Keratinocyte (primary cell): ENCODE data around the gene SPOP. TPM values are rescaled to one million over a fixed set of nuclear protein-coding genes. Genes with fewer than 3 reads are reported as not detected.

Source experiments
- DNase-seq: peaks from one replicate; pipeline ENCODE4 v3.0.0-alpha.2; 2011; ENCODE audit warnings: low read depth, missing footprints, low spot score
- FAIRE-seq: peaks from 2 replicates; lab custom pipeline; 2011; peaks lifted over from hg19 to GRCh38; lab: Jason Lieb, UNC
- H2AFZ ChIP-seq: 2 replicates; pipeline ENCODE4 v1.6.0; 2012; ENCODE audit warnings: low read length, control low read depth, inconsistent platforms; ENCODE audit not compliant: control insufficient read depth
- H3K27ac ChIP-seq: 2 replicates; pipeline ENCODE4 v1.5.1; 2011; ENCODE audit warnings: low read length; ENCODE audit not compliant: control insufficient read depth, insufficient read depth
- H3K27me3 ChIP-seq: 3 replicates; pipeline ENCODE4 v1.6.0; 2011; ENCODE audit warnings: low read length; ENCODE audit not compliant: control insufficient read depth, insufficient read depth; ENCODE audit errors: extremely low read depth
- H3K36me3 ChIP-seq, 2 experiments: 2 replicates in 1 of 2; 3 replicates in 1 of 2; pipeline ENCODE4 v1.5.1; 2011; ENCODE audit warnings: low read length in 2 of 2, mild to moderate bottlenecking in 1 of 2; ENCODE audit not compliant: control insufficient read depth in 2 of 2, insufficient read depth in 2 of 2; ENCODE audit errors: extremely low read depth in 1 of 2
- H3K4me1 ChIP-seq: 3 replicates; pipeline ENCODE4 v1.5.1; 2011; ENCODE audit warnings: low read length; ENCODE audit not compliant: control insufficient read depth, insufficient read depth; ENCODE audit errors: extremely low read depth
- H3K4me2 ChIP-seq: 3 replicates; pipeline ENCODE4 v1.6.0; 2011; ENCODE audit warnings: low read depth, low read length; ENCODE audit not compliant: control insufficient read depth, insufficient read depth; ENCODE audit errors: extremely low read depth
- H3K4me3 ChIP-seq, 3 experiments: fragments of 200-600 bp in 1 of 3; sonication (generic) in 1 of 3; 2 replicates in 2 of 3; 3 replicates in 1 of 3; pipeline ENCODE4 v1.5.1; 2011 to 2016; ENCODE audit warnings: low read length in 3 of 3, mild to moderate bottlenecking in 3 of 3, control low read depth in 2 of 3, inconsistent platforms in 1 of 3, low read depth in 1 of 3, mixed read lengths in 1 of 3, mixed run types in 1 of 3, moderate library complexity in 1 of 3; ENCODE audit not compliant: control insufficient read depth in 2 of 3, insufficient read depth in 2 of 3; ENCODE audit errors: extremely low read depth in 1 of 3
- H3K79me2 ChIP-seq: 2 replicates; pipeline ENCODE4 v1.6.0; 2012; ENCODE audit warnings: low read length; ENCODE audit not compliant: control insufficient read depth, insufficient read depth
- H3K9ac ChIP-seq: 3 replicates; pipeline ENCODE4 v1.6.0; 2011; ENCODE audit warnings: low read length; ENCODE audit not compliant: control insufficient read depth, insufficient read depth; ENCODE audit errors: extremely low read depth
- H3K9me1 ChIP-seq: 3 replicates; pipeline ENCODE4 v1.6.0; 2011; ENCODE audit warnings: low read length; ENCODE audit not compliant: control insufficient read depth, insufficient read depth; ENCODE audit errors: extremely low read depth
- H3K9me3 ChIP-seq: 2 replicates; pipeline ENCODE4 v1.5.1; 2012; ENCODE audit warnings: low read depth, low read length; ENCODE audit not compliant: control insufficient read depth
- H4K20me1 ChIP-seq: 3 replicates; pipeline ENCODE4 v1.6.0; 2011; ENCODE audit warnings: low read length; ENCODE audit not compliant: control insufficient read depth, insufficient read depth; ENCODE audit errors: extremely low read depth
- EZH2 ChIP-seq: IDR thresholded peaks from one replicate; pipeline ENCODE4 v1.6.1; 2012; ENCODE audit warnings: inconsistent platforms, mild to moderate bottlenecking, low read length, moderate library complexity
- dilution Hi-C: fragments of 300-500 bp; cut with MboI; formaldehyde crosslinking; loops from one replicate; pipeline ENCODE4 v1.7.0; 2020; ENCODE audit warnings: low sequenced_read_pairs; ENCODE audit not compliant: extremely low pct_ligation_motif_present
- polyA plus RNA-seq, 5 experiments: library from polyadenylated mRNA; depleted of rRNA in 3 of 5; stranded (reverse) in 3 of 5; stranded (forward) in 1 of 5; unstranded in 1 of 5; fragments of >200 nt; gene quantifications; 1 replicate in 1 of 5; 2 replicates in 3 of 5; 3 replicates in 1 of 5; pipeline versions ENCODE4 v1.2.1 to v1.2.3, GENCODE V29; 2011 to 2012; ENCODE audit warnings: missing spikeins in 2 of 5, low read depth in 1 of 5, low replicate concordance in 1 of 5
- TF ChIP-seq, protein P1 (sequence below), 3 experiments: IDR thresholded peaks in 1 of 3; conservative IDR thresholded peaks in 1 of 3; optimal IDR thresholded peaks in 1 of 3; 2 replicates in 2 of 3; 3 replicates in 1 of 3; pipeline versions ENCODE3 to v1.5.1; 2011; ENCODE audit warnings: low read length in 3 of 3, mild to moderate bottlenecking in 3 of 3, moderate library complexity in 2 of 3, control low read depth in 1 of 3, inconsistent platforms in 1 of 3; ENCODE audit not compliant: insufficient read depth in 2 of 3; ENCODE audit errors: extremely low read depth in 1 of 3

SPOP gene
- polyA plus RNA-seq, 1 donor (not counting 4 experiments of a cell fraction or from before 2014, with no cell fraction given): 27.5 TPM

GRCh38 chr17:49583889-49584288 is 94.0 kb downstream of the SPOP start:
- H3K9me3 ChIP-seq: no peaks in the 10 kb centered on the region
- no peak for TF ChIP-seq EZH2
- TF ChIP-seq, protein P1, sequence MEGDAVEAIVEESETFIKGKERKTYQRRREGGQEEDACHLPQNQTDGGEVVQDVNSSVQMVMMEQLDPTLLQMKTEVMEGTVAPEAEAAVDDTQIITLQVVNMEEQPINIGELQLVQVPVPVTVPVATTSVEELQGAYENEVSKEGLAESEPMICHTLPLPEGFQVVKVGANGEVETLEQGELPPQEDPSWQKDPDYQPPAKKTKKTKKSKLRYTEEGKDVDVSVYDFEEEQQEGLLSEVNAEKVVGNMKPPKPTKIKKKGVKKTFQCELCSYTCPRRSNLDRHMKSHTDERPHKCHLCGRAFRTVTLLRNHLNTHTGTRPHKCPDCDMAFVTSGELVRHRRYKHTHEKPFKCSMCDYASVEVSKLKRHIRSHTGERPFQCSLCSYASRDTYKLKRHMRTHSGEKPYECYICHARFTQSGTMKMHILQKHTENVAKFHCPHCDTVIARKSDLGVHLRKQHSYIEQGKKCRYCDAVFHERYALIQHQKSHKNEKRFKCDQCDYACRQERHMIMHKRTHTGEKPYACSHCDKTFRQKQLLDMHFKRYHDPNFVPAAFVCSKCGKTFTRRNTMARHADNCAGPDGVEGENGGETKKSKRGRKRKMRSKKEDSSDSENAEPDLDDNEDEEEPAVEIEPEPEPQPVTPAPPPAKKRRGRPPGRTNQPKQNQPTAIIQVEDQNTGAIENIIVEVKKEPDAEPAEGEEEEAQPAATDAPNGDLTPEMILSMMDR (optimal IDR thresholded peaks at IDR 0.05 in 1 of 3, IDR thresholded peaks at IDR 0.05 in 1 of 3, conservative IDR thresholded peaks at IDR 0.05 in 1 of 3; ENCODE audit: extremely low read depth in 1 of 3, insufficient read depth in 2 of 3, low read length in 3 of 3): no peak
- DNase-seq (no peak), FAIRE-seq (no peak)
- H4K20me1 ChIP-seq: no peaks in the 10 kb centered on the region
- peaks cover 9% of the 10 kb centered on the region for H3K4me1 ChIP-seq
- H3K4me2 ChIP-seq: no peak overlapping the region
- H3K9me1 ChIP-seq: no peaks in the 10 kb centered on the region
- H3K4me3 ChIP-seq: no peak overlapping the region
- H3K9ac ChIP-seq: no peak overlapping the region
- dilution Hi-C loops: no loop called here
- no peak overlapping the region for H3K27ac ChIP-seq
- H3K79me2 ChIP-seq: no peaks in the 10 kb centered on the region
- no peak overlapping the region for H2AFZ ChIP-seq
- H3K27me3 ChIP-seq: no peaks in the 10 kb centered on the region
- H3K36me3 ChIP-seq: no peaks in the 10 kb centered on the region

GRCh38 chr17:49583226-49583625 is 94.7 kb downstream of the SPOP start:
- dilution Hi-C loops: no loop called here
- H3K4me2 ChIP-seq: no peak overlapping the region

More at GRCh38 chr17:49583226-49583625, 94.7 kb downstream of the SPOP start:
- H3K4me1 ChIP-seq: peaks cover 9% of the 10 kb centered on the region
- H3K9me1 ChIP-seq: no peaks in the 10 kb centered on the region
- no peaks in the 10 kb centered on the region for H4K20me1 ChIP-seq
- no peaks in the 10 kb centered on the region for H3K36me3 ChIP-seq
- H2AFZ ChIP-seq: no peak overlapping the region
- H3K79me2 ChIP-seq: no peaks in the 10 kb centered on the region
- H3K4me3 ChIP-seq: no peak overlapping the region
- H3K27ac ChIP-seq: no peak overlapping the region
- TF ChIP-seq, protein P1 (optimal IDR thresholded peaks at IDR 0.05 in 1 of 3, IDR thresholded peaks at IDR 0.05 in 1 of 3, conservative IDR thresholded peaks at IDR 0.05 in 1 of 3; ENCODE audit: extremely low read depth in 1 of 3, insufficient read depth in 2 of 3, low read length in 3 of 3): no peak
- no peak for TF ChIP-seq EZH2
- no peak for FAIRE-seq
- peaks cover under 1% of the 10 kb centered on the region for H3K27me3 ChIP-seq
- no peaks in the 10 kb centered on the region for H3K9me3 ChIP-seq
- DNase-seq: no peak
- no peak overlapping the region for H3K9ac ChIP-seq
